Keratinocyte (primary cell): ENCODE data around the gene GRK5. TPM values are rescaled to one million over a fixed set of nuclear protein-coding genes. Genes with fewer than 3 reads are reported as not detected.

Source experiments
- DNase-seq: peaks from one replicate; pipeline ENCODE4 v3.0.0-alpha.2; 2011; ENCODE audit warnings: low read depth, missing footprints, low spot score
- FAIRE-seq: peaks from 2 replicates; lab custom pipeline; 2011; peaks lifted over from hg19 to GRCh38; lab: Jason Lieb, UNC
- H2AFZ ChIP-seq: 2 replicates; pipeline ENCODE4 v1.6.0; 2012; ENCODE audit warnings: low read length, control low read depth, inconsistent platforms; ENCODE audit not compliant: control insufficient read depth
- H3K27ac ChIP-seq: 2 replicates; pipeline ENCODE4 v1.5.1; 2011; ENCODE audit warnings: low read length; ENCODE audit not compliant: control insufficient read depth, insufficient read depth
- H3K27me3 ChIP-seq: 3 replicates; pipeline ENCODE4 v1.6.0; 2011; ENCODE audit warnings: low read length; ENCODE audit not compliant: control insufficient read depth, insufficient read depth; ENCODE audit errors: extremely low read depth
- H3K36me3 ChIP-seq, 2 experiments: 2 replicates in 1 of 2; 3 replicates in 1 of 2; pipeline ENCODE4 v1.5.1; 2011; ENCODE audit warnings: low read length in 2 of 2, mild to moderate bottlenecking in 1 of 2; ENCODE audit not compliant: control insufficient read depth in 2 of 2, insufficient read depth in 2 of 2; ENCODE audit errors: extremely low read depth in 1 of 2
- H3K4me1 ChIP-seq: 3 replicates; pipeline ENCODE4 v1.5.1; 2011; ENCODE audit warnings: low read length; ENCODE audit not compliant: control insufficient read depth, insufficient read depth; ENCODE audit errors: extremely low read depth
- H3K4me2 ChIP-seq: 3 replicates; pipeline ENCODE4 v1.6.0; 2011; ENCODE audit warnings: low read depth, low read length; ENCODE audit not compliant: control insufficient read depth, insufficient read depth; ENCODE audit errors: extremely low read depth
- H3K4me3 ChIP-seq, 3 experiments: fragments of 200-600 bp in 1 of 3; sonication (generic) in 1 of 3; 2 replicates in 2 of 3; 3 replicates in 1 of 3; pipeline ENCODE4 v1.5.1; 2011 to 2016; ENCODE audit warnings: low read length in 3 of 3, mild to moderate bottlenecking in 3 of 3, control low read depth in 2 of 3, inconsistent platforms in 1 of 3, low read depth in 1 of 3, mixed read lengths in 1 of 3, mixed run types in 1 of 3, moderate library complexity in 1 of 3; ENCODE audit not compliant: control insufficient read depth in 2 of 3, insufficient read depth in 2 of 3; ENCODE audit errors: extremely low read depth in 1 of 3
- H3K79me2 ChIP-seq: 2 replicates; pipeline ENCODE4 v1.6.0; 2012; ENCODE audit warnings: low read length; ENCODE audit not compliant: control insufficient read depth, insufficient read depth
- H3K9ac ChIP-seq: 3 replicates; pipeline ENCODE4 v1.6.0; 2011; ENCODE audit warnings: low read length; ENCODE audit not compliant: control insufficient read depth, insufficient read depth; ENCODE audit errors: extremely low read depth
- H3K9me1 ChIP-seq: 3 replicates; pipeline ENCODE4 v1.6.0; 2011; ENCODE audit warnings: low read length; ENCODE audit not compliant: control insufficient read depth, insufficient read depth; ENCODE audit errors: extremely low read depth
- H3K9me3 ChIP-seq: 2 replicates; pipeline ENCODE4 v1.5.1; 2012; ENCODE audit warnings: low read depth, low read length; ENCODE audit not compliant: control insufficient read depth
- H4K20me1 ChIP-seq: 3 replicates; pipeline ENCODE4 v1.6.0; 2011; ENCODE audit warnings: low read length; ENCODE audit not compliant: control insufficient read depth, insufficient read depth; ENCODE audit errors: extremely low read depth
- CTCF ChIP-seq, 3 experiments: IDR thresholded peaks in 1 of 3; conservative IDR thresholded peaks in 1 of 3; optimal IDR thresholded peaks in 1 of 3; 2 replicates in 2 of 3; 3 replicates in 1 of 3; pipeline versions ENCODE3 to v1.5.1; 2011; ENCODE audit warnings: low read length in 3 of 3, mild to moderate bottlenecking in 3 of 3, moderate library complexity in 2 of 3, control low read depth in 1 of 3, inconsistent platforms in 1 of 3; ENCODE audit not compliant: insufficient read depth in 2 of 3; ENCODE audit errors: extremely low read depth in 1 of 3
- EZH2 ChIP-seq: IDR thresholded peaks from one replicate; pipeline ENCODE4 v1.6.1; 2012; ENCODE audit warnings: inconsistent platforms, mild to moderate bottlenecking, low read length, moderate library complexity
- dilution Hi-C: fragments of 300-500 bp; cut with MboI; formaldehyde crosslinking; loops from one replicate; pipeline ENCODE4 v1.7.0; 2020; ENCODE audit warnings: low sequenced_read_pairs; ENCODE audit not compliant: extremely low pct_ligation_motif_present
- polyA plus RNA-seq, 5 experiments: library from polyadenylated mRNA; depleted of rRNA in 3 of 5; stranded (reverse) in 3 of 5; stranded (forward) in 1 of 5; unstranded in 1 of 5; fragments of >200 nt; gene quantifications; 1 replicate in 1 of 5; 2 replicates in 3 of 5; 3 replicates in 1 of 5; pipeline versions ENCODE4 v1.2.1 to v1.2.3, GENCODE V29; 2011 to 2012; ENCODE audit warnings: missing spikeins in 2 of 5, low read depth in 1 of 5, low replicate concordance in 1 of 5

The GRK5 gene
- polyA plus RNA-seq, 1 donor (not counting 4 experiments of a cell fraction or from before 2014, with no cell fraction given), result 7.6 TPM

- Histone ChIP-seq H2AFZ (no peak overlapping the region), H3K27me3 (no peaks in the 10 kb centered on the region), H3K27ac (no peak overlapping the region), H3K79me2 (no peaks in the 10 kb centered on the region), H4K20me1 (no peaks in the 10 kb centered on the region), H3K36me3 (no peaks in the 10 kb centered on the region), H3K4me1 (peaks cover 7% of the 10 kb centered on the region), H3K4me2 (no peak overlapping the region), H3K9me1 (no peaks in the 10 kb centered on the region), H3K4me3 (no peak overlapping the region), H3K9me3 (no peaks in the 10 kb centered on the region), H3K9ac (no peak overlapping the region)
- FAIRE-seq, result no peak
- TF ChIP-seq CTCF (optimal IDR thresholded peaks at IDR 0.05 in 1 of 3, IDR thresholded peaks at IDR 0.05 in 1 of 3, conservative IDR thresholded peaks at IDR 0.05 in 1 of 3; ENCODE audit: extremely low read depth in 1 of 3, insufficient read depth in 2 of 3, low read length in 3 of 3), result no peak
- TF ChIP-seq EZH2, result no peak
- dilution Hi-C loops, result no loop called here
- DNase-seq, result no peak
These were observed 129.2 kb downstream of the GRK5 start for GRCh38 chr10:119336599-119336998.

- dilution Hi-C loops, result no loop called here
- H3K79me2 ChIP-seq, result no peaks in the 10 kb centered on the region
- H3K9me1 ChIP-seq, result no peaks in the 10 kb centered on the region
These were observed 129.9 kb downstream of the GRK5 start for GRCh38 chr10:119337223-119337622.

More at GRCh38 chr10:119337223-119337622, 129.9 kb downstream of the GRK5 start:
- Histone ChIP-seq H3K4me2 (no peak overlapping the region), H3K4me3 (no peak overlapping the region), H3K36me3 (no peaks in the 10 kb centered on the region), H3K9me3 (no peaks in the 10 kb centered on the region), H3K27ac (no peak overlapping the region), H3K27me3 (no peaks in the 10 kb centered on the region), H3K9ac (no peak overlapping the region), H3K4me1 (peaks cover 10% of the 10 kb centered on the region), H4K20me1 (no peaks in the 10 kb centered on the region), H2AFZ (no peak overlapping the region)
- no peak for DNase-seq
- TF ChIP-seq EZH2, result no peak
- TF ChIP-seq CTCF (optimal IDR thresholded peaks at IDR 0.05 in 1 of 3, IDR thresholded peaks at IDR 0.05 in 1 of 3, conservative IDR thresholded peaks at IDR 0.05 in 1 of 3; ENCODE audit: extremely low read depth in 1 of 3, insufficient read depth in 2 of 3, low read length in 3 of 3), result no peak
- FAIRE-seq, result no peak
